22Rv1 (cell line): ENCODE data around the gene ANGPTL2.

ENCODE experiments used
- H3K27ac ChIP-seq: fragments of 450-650 bp; 2 replicates; pipeline ENCODE4 v1.5.1; 2017
- CTCF ChIP-seq: fragments of 450-650 bp; IDR thresholded peaks from 2 replicates; pipeline ENCODE4 v1.5.1; 2017; ENCODE audit warnings: mild to moderate bottlenecking
- ZFX ChIP-seq: fragments of 450-650 bp; IDR thresholded peaks from 2 replicates; pipeline ENCODE4 v1.6.1; 2017; ENCODE audit warnings: antibody characterized with exemption, borderline replicate concordance

The ANGPTL2 gene

GRCh38 chr9:127061411-127061810 is 61.0 kb downstream of the ANGPTL2 start:
- no peak for TF ChIP-seq ZFX
- no peak overlapping the region for H3K27ac ChIP-seq

- no peak for TF ChIP-seq ZFX
- no peak for TF ChIP-seq CTCF
- H3K27ac ChIP-seq, result no peak overlapping the region
Measured at GRCh38 chr9:127059765-127060361, 62.6 kb downstream of the ANGPTL2 start.

- no peak overlapping the region for H3K27ac ChIP-seq
- TF ChIP-seq CTCF, result no peak
- no peak for TF ChIP-seq ZFX
Measured at GRCh38 chr9:127059030-127059429, 63.4 kb downstream of the ANGPTL2 start.

- no peak overlapping the region for H3K27ac ChIP-seq
- TF ChIP-seq ZFX, result no peak
- TF ChIP-seq CTCF, result no peak
Measured at GRCh38 chr9:127058645-127059021, 63.8 kb downstream of the ANGPTL2 start.

- TF ChIP-seq CTCF, result no peak
- no peak for TF ChIP-seq ZFX
Measured at GRCh38 chr9:127058011-127058644, 64.3 kb downstream of the ANGPTL2 start.

GRCh38 chr9:127056446-127056845 is 66.0 kb downstream of the ANGPTL2 start:
- TF ChIP-seq ZFX, result no peak
- TF ChIP-seq CTCF, result no peak
- H3K27ac ChIP-seq, result no peak overlapping the region

More at GRCh38 chr9:127058011-127058644, 64.3 kb downstream of the ANGPTL2 start:
- no peak overlapping the region for H3K27ac ChIP-seq

GRCh38 chr9:127055745-127056402 is 66.6 kb downstream of the ANGPTL2 start:
- H3K27ac ChIP-seq, result no peak overlapping the region
- TF ChIP-seq CTCF (no peak), ZFX (no peak)
